ENCODE data around the gene KIRREL1.

The KIRREL1 gene

DNA sequence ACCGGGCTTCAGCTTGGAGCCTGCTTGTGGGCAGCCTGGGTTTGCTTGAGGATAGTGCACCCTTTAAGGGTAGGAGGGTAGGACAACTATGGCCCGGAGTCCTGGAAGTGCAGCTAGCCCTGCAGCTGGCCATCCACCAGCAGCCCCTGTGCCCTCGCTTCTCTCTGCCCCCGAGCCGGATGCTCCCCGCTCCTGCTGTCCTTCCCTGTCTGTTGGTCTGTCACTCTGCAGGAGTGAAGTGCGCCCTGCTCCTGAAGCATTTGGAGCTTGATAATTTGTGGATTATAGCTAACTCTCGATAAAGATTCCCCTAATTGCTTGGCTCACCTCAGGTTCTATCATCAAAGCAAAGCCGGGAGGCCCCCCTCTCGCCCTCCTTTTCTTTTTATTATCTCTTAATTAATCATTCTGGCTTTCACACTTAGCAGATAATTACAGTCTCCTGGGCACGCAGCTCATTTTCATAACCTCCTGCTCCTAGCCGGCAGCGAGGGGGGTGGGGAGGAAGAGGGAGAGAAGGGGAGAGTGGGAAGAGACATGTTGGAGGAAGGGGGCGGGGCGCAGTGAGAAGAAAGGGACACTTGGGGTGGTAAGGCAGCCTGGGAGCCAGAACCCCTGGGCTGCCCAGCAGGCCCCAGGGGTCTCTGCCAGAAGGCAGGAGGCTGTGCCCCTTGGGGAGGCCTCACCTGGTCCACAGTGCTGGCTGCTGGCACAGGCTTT is 14.4 kb downstream of the KIRREL1 start:
- DNase-seq = peak in 2 of 3 experiments; percentile 33 to 68

DNA sequence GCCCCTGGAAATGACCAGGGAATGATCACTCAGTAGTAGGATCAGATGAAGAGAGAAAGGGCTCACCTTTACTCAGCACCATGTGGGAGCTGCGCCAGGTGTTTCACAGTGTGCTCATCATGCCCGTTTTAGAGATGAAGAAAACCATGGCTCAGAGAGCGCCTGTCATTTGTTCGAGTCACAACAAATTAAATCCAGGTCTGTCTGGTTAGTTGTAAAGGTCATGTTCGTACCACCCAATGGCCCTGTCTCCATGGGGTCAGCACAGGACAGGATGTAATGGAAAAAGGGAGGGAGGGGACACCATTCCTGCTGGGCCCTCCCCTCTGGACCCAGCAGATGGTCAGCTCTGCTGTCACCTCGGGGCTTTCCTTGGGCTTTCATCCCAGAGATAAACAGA is 15.2 kb downstream of the KIRREL1 start:
- peak in 1 of 3 experiments; percentile 27 for DNase-seq

DNA sequence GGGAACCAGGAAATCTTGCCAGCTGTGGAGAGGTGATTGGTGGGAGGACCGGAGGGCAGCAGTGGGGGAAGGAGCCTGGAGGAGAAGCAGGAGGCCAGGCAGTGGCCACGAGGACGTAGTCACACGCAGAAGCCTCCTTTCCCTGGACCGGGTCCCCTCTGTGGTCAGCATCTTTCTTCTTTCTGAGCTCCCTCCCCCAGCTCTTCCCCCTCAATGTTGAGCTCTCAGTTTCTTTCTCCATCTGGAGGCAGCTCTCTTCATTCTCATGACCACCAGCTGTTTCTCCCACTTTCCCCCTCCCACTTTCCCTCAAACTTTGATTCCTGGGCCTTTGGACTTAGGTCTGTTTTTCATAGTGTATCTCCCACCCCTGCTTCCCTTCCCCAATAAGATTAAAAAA is 18.3 kb downstream of the KIRREL1 start:
- no peak for DNase-seq

DNA sequence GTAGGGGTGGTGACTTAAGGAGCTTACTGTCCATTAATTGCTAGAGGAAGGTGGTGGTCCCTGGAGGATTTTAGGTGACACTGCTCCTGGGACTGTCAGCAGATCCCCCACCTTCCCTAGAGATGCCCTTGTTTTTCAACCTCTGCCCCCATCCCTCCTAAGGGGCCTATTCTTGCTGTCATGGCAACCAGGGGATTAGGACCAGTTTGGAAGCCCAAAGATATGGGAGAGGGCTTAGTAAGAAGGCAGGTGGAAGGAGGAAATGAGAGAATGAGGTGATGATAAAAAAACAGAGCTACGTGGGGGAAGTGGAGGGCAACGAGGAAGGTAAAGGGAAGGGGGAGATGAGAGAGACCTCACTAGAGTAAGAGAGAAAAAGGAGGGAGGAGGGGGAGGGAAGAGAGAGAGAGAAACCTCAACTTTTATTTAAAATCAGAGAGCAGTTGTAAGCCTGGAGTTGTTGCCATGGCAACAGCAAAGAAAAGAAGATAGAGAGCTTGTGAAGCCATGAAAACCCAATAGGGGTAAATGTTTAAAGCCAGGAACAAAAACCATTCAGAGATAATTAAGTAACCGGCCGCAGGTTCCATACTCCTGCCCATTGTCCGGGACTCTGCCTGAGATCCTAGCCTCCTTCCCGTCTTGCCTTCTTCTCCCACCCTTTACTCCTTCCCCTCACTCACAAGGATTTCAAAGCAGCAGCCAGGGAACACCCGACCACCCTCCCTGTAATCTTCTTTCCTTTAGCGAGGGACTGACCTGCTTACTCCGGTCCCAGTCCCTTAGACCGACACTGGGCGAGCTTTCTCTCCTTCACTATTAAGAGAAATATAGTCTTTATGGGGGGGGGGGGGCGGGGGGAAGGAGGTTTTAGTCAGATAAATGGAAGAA is 20.6 kb downstream of the KIRREL1 start:
- DNase-seq = peak in 1 of 3 experiments; percentile 26

DNA sequence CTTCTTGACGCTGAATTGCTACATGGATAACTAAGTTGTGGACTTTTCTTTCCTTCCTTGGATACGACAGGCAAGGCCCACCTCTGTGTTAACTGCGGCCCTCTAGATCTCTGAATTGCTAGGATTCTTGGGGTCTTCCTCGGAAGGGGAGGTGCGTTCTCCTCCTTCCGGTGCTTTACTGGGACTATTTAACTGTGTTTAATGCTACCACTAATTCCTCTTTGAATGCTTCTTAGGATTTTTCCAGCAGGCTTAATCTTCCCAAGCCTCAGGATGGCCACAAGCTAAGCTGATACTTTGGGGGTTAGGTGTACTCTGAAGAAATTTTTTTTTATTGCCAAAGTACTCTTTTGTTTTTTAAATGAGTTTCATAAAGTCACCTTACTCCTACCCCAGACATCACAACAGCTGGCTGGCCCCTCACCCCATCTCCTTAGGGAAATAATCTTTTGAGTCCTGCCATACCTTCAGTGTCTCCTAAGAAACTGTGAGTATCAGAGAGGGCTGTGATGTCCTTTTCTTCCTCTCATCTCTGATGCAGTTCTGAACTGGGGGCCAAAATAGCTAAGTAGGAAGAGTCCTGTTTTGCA is 21.4 kb downstream of the KIRREL1 start:
- DNase-seq = no peak

DNA sequence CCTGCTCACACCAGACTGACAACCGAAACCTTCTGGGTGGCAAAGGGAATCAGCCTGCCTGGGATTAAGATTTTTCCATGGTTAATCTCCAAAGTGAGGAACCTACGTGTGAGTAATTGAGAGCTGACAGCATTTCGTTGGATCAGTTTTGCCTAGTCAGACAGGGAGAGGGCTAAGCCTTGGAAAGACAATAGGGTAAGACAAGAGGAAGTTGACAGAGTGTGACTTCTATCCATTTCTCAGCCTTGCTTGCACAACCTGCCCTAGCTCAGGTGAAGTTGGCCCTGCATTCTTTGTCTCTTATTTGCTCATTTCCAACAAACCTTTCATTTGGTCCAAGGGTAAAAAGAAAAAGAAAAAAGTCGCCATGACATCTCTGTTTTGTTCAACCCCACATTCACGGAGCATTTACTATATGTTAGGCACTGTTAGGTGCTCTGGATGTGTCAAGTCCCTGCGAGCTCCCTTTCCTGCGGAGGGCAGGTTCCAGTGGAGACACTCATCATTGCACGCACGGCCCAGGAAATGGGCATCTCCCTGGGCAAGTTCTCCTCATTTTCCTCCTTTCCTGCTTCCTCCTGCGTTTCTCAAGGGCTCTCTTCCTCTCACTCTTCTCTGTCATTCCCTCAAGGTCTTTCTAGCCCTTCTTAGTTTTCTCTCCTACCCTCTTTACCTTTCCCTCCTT is 23.3 kb downstream of the KIRREL1 start:
- DNase-seq = no peak

DNA sequence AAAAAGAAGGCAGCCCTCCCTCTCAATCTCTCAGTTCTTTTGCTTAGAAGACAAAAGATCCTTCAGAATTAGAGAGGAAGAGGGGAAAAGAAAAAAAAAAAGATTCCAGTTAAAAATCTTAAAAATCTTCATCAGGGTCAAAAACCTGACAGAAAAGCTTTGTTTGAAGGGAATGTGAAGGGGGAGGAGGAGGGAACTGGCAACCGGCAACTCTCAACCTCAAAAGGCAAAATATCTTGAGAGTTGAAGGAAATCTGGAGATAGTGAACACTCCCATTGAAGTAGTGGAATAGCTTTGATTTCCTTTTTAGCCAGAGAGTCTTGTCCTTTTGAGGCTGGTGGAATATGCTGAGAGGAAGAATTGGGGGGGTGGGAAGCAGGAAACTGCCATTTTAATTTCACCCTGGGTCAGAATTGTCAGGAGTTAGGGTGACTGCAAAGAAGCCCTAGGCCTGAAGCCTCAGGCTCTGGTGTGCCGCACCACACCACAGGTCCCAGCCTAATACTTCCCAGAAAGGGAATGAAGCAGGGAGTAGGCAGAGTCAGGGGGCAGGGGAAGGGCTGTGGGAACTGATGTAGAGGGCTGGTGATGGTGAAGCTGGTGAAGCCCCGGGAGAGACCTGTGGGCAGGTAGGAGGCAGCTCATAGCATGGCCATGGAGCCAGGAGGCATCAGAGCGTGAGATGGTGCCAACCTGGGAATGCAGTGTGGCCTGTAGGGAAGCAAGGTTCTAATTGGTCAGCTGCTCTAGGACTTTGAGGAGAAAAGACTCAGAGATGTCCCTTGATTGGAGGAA is 24.6 kb downstream of the KIRREL1 start:
- DNase-seq = no peak

DNA sequence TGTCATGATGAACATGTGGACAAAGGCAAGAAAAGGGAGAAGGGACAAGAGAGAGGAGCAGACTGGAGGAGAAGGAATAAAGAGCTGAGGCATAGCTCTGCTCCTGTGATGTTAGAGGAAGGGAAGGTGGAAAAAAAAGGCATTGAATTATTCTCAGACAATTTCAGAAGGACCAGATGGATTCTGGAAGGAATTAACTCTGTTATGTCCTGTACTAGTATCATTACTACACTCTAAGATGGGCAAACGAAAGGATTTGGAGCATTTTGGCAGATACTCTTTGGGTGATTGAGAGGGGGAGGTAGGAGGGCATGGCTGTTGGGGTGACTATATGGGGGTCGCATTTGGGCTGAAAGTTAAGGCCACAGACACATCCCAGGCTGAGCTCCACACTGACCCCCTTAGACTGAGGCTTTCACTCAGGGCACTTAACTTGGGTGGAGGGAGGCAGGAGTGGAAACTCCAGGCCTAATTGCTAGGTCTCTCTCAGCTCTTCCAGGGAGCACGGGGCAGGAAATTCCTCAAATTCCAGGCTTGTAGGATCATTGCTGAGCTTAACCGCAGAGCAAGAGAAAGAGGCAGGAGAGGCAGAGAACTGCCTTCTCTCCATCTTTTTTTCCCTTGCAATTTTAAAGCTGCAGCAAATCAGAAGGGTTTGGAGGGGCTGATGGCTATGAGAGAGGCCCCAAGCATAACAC is 25.9 kb downstream of the KIRREL1 start:
- no peak for DNase-seq

DNA sequence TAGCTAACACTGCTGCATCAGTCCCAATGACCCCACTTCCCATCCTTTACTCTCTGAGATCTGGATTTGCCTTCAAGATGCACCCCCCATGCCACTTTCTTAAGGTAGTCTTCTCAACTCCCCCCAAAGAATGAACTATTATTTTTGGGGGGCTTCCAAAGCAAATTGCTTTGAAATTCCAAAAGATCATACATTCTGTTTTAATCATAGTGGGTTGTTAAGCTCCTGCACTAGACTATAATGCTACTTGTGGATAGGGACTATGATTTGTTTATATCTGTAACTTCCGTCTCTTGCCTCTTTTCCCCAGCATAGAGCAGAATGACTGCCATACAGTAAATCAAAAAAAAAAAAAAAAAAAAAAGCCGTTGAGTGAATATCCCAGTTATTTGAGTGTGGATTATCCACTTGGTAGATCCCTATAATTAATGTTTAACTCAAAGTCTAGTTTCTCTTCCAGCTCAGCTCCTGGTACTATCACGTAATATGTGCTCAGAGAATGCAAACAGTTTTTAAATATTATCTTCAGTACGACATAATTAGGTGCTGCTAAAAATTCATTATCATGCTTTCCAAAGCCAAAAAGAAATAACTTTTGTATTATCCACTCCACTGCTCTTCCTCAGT is 26.9 kb downstream of the KIRREL1 start:
- DNase-seq = no peak

DNA sequence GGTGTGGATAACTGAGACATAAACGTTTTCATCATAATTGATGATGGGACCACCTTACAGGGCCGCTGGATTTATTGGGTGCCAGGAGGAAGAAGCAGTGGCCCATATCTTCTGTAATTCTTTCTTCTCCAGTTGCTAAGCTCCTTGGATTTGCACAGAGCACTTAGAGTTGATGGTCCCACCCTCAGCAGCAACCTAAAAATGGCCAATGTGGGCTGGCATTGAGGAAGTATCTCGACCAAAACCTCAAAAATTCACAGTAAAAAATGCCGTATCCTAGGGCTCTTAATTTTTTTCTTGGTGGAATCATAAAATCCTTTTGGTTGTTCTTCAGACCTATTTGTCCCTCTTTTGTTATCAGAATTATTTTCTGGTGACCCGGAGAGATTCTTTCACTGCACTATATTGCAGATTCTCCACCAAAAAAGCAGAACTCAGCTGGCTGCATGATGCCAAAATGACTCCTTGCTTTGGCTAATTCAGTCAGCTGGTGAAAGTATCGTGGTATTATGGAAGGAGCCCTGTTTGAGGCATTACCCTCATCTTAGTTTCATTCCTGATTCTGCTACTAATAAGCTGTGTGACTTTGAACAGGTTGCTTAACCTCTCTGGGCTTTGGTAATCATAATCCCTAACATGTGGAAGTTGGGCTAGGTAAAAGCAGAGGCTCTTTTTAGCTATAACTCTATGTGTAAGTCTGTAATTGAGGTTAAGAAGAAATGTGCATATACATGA is 27.6 kb downstream of the KIRREL1 start:
- DNase-seq = no peak

DNA sequence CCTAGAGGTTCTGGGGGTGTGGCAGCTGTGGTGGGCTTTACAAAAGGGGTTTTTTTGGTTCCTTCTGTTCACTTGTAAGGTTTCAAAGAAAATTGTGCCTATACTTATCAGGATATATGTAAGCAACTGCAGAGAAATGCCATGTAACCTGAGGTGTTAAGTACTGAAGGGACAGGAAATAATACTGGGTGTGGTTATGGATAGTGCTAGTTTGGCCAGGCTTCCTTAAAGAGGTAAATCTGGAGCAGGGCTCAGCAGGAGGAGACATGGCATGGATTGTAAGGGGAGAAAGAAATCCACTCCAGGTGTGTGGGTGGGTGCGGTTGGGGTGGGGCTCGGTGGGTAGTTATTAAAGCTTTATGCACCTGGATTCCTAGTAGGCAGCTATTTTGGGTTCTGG is 28.3 kb downstream of the KIRREL1 start:
- DNase-seq = no peak

DNA sequence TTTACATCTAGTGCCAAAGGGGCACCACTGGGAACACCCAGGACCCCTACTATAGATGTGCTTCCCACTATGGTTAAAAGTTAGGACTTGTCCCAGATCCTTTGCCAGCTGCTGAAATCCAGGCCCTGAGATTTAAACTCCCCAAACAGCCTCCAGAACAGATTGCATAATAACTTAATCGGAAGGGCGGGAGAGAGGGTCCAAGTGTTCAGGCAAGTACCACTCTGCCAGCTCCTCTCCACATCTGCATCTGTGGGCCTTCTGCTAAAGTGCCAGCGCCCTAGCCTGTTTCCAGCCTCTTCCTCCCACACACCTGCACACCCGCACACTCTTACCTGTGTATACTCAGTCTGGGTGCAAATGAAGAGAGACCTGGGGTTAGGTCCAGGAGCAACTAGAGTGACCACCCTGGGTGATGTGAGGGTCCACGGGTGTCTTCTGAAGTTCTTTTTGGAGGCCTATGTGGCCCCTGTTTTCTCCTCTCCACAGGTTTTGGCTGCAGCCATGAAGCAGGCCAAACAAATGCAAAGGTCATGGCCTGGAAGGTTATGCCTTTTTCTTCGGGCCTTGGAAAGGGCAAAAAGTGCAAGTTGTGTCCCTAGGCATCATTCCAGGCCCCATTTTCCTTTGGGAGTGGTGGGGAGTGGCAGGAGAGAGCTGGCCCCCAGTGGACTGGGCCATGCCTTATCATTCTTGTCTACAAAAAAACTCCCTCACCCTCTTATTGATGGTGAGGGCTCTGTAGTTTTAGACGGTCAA is 29.3 kb downstream of the KIRREL1 start:
- DNase-seq = no peak

DNA sequence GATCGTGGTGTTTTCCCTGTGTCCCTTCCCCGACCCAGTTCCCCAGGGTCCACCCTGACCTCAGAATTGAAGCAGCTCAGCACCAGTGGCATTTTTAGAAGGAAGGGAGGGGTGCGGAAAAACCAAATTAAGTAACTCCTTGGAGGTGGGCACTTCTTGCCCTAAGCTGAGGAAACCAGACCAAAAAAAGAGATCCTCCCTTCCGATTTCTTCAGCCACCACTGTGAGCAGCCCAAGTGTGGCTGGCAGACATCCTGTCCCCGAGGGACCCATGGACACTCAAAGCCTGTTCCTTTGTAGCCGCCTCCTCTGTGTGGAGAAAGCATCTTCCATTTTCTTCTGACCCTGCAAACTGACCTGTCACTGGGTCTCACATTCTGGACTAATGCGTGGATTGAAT is 31.3 kb downstream of the KIRREL1 start:
- no peak for DNase-seq

DNA sequence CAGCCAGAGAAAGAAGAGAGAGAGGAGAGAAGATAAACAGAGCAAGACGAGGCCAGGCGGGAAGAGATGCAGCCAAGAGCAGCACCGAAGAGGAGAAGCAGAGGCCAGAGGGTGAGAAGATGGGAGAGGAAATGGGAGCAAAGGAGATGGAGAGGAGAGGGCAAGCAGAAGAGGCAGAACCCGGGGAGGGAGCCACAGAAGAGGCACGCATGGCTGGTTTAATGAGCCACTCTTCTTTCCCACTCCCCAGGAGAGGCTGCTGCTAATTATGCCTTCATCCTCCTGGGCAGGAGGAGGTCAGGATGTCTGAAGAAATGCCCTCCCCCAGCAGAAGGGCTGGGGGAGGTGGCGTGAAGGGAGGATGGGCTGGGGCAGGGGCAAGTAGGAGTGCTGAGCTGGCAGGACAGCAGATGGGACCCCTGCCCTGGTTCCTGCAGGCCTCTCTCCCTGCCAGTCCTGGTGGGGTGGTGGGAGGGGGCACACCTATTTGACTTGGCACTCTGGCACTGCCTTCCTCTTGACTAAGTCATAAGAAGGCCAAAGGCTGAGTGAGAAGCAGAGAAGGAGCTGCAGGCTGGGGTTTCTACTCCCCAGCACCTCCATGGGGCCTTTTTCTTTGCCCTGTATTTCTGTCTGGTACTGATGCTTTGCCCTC is 32.3 kb downstream of the KIRREL1 start:
- peak in 1 of 3 experiments; percentile 44 for DNase-seq

DNA sequence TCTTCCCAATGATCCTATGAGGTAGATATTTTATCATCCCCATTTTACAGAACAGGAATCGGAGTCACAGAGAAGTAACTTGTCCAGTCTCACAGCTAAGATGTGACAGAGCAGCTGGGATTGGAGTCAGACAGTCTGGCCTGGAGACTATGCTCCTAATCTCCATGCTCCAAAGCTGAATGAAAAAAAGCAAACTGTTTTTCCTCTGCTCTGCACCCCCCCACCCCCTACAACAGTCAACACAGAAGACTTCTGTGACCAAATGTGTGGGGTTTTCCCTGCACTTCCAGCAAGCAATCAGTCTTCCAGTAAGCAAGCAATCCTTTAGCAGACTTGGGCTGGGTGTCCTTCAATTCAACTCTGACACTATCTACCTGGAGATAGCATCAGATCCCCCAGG is 33.2 kb downstream of the KIRREL1 start:
- no peak for DNase-seq

DNA sequence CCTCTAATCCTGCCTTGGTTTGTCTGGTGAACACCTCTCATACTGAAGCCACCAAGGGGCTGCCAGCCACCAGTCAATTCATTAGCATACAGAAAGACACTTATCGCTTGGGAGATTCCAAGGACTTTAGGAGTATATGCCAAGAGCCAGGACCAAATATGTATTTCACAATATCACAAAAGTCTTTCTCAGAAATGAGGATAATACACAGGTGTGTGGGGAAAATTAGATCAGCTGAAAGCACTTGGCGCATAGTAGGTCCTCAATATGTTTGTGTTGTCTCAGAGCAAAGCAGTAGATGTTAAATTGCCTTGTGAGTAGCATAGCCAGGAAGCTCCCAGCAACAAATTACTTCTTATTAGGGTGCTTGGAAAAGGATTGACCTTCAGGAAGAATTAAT is 34.1 kb downstream of the KIRREL1 start:
- no peak for DNase-seq

DNA sequence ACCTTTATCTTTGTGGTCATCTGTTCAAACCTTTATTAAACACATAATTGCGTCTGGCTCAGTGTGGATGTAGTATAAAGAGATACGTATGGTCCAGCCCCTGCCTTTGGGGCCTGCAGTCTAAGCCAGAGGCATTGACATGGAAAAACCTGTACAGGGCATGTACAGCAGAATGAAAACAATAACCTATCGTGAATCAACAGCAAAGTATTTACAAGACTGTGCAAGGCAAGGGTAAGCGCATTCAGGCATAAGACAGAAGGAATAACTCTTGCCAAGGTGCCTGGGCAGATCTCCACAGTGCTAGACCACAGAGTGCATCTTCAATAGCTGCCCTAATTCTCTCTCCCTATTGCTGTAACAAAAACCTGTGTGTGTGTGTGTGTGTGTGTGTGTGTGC is 35.5 kb downstream of the KIRREL1 start:
- DNase-seq = no peak

DNA sequence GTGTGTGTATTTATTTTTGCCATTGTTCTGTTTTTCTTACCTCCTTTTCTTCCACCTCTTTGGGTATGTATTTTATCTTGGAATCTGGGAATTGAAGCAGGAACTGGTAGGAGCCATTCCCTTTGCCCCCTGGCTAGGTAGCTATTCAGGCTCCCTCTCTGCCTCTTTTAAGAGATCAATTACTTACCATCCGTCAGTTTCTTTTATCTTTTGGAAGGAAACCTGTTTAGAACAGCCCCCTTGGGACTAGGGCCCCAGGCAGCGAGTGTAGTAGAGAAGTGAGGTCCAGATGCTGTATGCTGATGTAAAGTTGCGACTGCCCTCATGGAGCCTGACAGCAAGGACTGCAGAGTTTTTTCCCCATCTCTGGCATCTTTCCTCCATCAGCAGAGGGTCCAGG is 41.6 kb downstream of the KIRREL1 start:
- no peak for DNase-seq

DNA sequence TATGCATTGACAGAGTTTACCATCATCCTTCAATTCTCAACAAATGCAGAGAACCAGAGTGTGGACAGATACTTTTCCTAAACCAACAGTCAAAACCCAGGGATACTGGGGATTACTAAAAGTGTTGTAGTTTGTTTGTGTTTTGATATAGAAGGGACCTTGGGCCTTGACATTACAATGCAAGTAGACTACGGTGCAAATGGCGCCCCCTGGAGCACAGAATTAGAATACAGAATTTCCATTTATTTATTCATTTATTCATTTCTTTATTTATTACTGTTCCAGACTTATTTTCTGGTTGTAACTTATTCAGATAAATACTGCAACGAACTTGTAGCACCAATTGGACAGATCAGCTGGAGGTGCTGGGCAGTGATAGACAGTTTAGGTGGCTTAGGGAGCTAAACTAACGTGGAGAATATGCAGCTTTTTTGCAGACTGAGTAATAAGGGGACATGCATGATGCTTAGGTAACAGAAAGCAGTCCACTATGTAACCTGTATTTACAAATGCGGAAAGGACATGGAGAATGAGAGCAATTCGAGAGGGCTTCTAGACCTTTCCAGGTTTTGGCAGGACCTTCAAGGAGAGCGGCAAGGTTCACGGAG is 42.6 kb downstream of the KIRREL1 start:
- peak in 1 of 3 experiments; percentile 39 for DNase-seq

Measured in NCI-H1417 (cell line).